Stimulated activated CD8-positive, alpha-beta memory T cell treated with anti-CD3 and anti-CD28 coated beads, Interleukin-12 subunit alpha, Interleukin-12 subunit beta, amount 100 ng/mL, for 24 hours (primary cell): ENCODE results near the gene ZNF644.
A peak's percentile ranks its signal among the peaks of the same experiment; 100 is the strongest.
"Not testable (repeated sequence)": the region's sequence is repeated elsewhere in the genome, so short reads cannot be mapped to it uniquely, and the experiment has no call there.

Experiments used
- DNase-seq: peaks from one replicate; pipeline ENCODE4 v3.0.0-alpha.2; 2020; ENCODE audit errors: extremely low read depth

The ZNF644 gene

GRCh38 chr1:91021686-91022517 is at the start of gene ZNF644:
Gene ZNF644, minus strand, starts transcription at chr1:91022035. Its CDS starts 39,682 bp downstream, at chr1:90982353.
- peak; percentile 81 for DNase-seq

DNA sequence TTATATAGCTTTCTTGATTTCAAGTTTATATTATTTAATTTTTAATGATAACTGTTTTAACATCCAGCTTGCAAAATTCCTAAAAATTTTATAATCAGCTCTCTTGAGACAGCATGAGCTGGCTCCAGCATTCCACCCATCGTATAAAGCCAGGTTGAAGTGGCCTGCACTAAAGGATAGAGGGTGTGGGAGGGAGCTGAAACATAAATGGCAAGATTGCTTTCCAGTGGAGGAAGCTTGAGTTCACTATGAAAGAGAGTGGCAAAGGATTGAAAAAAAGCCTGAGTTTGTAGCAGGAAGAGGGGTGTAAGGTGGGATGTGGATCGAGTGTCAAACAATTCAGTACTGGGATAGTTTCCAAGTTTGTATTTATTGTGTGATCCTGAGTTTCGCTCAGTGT is 48.5 kb upstream of the ZNF644 start:
- no peak for DNase-seq

DNA sequence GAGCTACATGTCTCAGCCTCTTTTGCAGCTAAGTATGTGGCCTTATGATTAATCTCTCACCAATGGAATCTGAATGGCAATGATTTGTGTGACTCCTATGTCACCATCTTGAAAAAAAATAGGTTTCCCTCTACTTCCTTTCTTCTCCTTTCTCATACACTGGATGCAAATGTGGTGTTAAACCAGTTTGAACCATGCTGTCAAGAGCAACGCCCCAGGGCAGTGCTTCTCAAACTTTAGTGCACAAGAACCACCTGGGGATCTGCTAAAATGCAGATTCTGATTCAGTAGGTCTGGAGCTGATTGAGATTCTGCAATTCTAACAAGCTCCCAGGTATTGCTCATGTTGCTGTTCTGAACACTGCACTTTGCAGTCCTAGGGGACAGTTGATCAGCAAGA is 44.7 kb upstream of the ZNF644 start:
- no peak for DNase-seq

DNA sequence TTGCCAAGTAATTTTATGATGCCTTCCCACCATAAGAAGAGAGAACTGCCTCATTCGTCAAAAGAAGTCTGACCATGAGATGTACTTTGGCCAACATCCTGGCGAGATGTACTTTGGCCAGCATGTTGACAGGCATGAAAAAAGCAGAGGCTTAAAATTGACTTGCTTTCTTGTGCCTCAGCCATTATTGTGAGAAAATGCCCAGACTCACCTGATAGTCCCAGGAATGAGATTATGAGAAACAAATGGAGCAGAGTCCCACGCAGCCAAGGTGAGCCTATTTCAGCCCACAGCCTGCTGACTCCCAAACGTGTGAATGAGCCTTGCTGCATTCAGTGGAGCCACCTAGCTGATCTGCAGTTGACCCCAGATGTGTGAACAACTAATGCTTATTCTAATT is 43.5 kb upstream of the ZNF644 start:
- DNase-seq = no peak

DNA sequence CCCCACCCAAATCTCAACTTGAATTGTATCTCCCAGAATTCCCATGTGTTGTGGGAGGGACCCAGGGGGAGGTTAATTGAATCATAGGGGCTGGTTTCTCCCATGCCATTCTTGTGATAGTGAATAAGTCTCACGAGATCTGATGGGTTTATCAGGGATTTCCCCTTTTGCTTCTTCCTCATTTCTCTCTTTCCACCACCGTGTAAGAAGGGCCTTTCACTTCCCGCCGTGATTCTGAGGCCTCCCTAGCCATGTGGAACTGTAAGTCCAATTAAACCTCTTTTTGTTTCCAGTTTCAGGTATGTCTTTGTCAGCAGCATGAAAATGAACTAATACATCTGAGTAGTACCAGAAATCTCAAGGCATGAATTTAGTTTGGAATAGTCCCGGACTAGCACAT is 41.6 kb upstream of the ZNF644 start:
- DNase-seq = not testable (repeated sequence)

DNA sequence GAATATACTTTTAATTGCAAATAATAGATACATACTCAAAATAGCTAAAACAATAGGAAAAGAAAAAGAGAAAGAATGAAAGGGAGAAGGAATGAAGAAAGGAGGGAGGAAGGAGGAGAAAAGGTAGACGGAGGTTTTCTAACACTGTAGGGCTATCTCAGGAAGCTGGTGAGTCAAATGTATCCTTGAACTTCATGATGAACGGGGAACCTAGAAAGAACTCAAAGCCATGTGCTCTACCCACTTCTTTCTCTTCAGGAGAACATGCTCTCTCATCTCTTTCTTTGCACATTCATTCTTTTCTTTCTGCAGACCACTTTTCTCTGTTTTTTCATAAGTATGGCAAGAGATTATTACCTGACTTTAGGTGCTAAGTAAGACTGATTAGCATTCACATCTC is 37.3 kb upstream of the ZNF644 start:
- no peak for DNase-seq

DNA sequence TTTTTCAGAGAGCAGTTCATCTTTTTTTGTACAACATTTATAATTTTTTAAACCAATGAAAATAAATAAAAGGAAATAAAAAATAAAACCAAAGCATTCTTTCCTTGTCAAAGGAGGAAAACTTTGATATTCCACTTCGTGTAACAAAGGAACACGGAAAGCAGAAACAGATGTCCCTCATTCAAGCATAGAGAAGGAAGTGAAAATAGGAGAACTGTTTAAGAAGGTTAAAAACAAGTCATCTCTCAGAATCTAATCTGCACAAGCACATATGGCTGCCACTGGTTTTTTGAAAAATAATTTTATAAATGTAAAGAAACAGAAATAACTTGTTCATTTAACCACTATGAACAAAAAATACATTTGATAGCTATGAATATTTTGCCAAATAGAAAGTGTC is 35.9 kb upstream of the ZNF644 start:
- no peak for DNase-seq

DNA sequence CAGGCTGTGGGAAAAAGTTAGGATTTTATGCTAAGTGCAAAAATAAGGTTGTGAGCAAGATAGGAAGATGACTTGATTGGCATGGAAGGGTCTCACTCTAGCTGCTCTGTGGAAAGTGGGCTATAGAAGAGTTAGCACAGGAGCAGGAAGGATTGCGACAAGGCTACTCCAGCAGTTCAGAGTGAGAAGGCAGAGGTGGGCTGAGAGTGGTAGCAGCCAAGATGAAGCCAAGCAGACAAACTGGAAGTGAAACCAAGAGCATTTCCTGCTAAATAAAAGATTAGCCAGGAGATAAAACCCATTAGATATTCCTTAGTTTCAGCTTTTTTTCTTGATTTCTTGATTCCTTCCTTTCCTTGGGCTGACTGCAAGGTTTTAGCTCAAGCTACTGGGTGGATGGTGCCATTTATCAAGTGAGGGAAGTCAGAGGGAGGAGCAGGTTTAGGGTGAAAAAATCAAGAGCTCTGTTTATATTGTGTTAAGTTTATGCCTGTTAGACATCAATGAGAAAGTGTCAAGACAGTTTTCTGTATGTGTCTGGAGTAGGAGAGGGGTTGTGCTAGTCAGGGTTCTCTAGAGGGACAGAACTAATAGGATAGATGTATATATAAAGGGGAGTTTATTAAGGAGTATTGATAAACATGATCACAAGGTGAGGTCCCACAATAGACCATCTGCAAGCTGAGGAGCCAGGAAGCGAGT is 33.1 kb upstream of the ZNF644 start:
- DNase-seq = no peak

DNA sequence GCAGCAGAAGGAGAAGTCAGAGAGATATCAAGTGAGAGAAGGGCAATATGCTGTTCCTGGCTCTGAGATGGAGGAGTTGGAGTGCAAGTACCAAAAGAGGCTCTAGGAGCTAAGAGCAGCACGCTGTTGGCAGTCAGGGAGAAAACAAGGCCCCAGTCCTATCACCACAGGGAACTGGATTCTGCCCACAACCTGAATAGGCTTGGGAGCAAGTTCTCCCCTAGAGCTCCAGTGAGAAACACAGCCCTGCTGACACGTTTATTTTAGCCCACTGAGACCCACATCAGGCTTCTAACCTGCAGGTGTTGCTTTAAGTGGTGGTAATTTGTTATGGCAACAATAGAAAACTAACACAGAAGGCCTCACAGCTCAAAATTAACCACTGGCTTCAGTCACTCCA is 31.8 kb upstream of the ZNF644 start:
- DNase-seq = no peak

DNA sequence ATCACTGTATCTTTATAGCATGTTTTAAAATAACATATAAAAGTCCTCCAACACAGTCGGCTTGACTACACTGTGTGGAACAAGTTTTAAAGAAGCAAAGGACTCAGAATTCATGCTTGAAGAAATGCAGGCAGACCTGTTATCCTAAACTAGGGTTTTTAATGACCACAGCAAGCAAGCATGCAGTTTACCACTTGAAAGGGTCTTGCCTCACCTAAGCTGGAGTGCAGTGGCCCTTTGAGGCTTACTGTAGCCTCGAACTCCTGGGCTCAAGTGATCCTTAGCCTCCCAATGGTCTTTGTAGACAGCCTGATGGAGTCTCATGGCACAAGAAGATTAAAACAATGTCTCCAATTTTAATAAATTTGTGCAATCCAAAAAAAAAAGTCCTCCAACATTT is 27.7 kb upstream of the ZNF644 start:
- DNase-seq = not testable (repeated sequence)

DNA sequence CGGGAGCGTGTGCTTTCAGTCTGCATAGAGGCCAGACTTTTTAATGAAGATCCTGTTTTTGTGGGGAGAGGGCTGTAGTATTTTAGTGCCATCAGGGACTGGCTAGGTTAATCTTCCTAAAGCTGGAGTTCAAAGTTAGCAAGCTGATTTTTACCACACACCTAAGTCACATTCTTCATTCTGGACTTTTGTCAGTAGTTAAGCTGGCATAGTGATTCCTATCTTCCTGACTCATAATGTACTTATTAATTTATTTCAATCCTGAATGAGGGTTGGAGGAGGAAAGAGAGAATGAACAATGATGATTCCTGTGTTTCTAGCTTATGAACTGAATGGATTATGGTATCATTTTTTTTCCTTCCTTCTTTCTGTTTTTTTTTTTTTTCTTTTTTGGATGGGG is 24.9 kb upstream of the ZNF644 start:
- DNase-seq = no peak

DNA sequence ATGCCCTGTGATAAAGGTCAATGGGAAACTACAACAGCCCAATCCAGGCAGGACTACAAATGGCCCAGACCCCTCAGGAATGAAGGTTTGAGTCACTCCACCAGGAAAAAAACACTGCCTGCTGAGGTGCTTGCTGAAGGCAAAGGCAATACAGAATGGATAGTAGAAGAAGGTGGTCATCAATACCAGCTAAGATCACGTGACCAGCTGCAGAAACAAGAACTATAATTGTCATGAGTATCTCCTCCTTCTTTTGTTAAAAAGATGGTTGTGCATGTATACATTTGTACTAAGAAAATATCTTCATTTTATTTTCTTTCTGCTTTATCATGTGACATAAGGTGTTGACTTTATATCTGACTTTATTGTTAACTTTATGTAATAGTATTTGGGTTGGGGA is 23.4 kb upstream of the ZNF644 start:
- DNase-seq = no peak

GRCh38 chr1:91044776-91045175 is 22.9 kb upstream of the ZNF644 start:
- DNase-seq = not testable (repeated sequence)

- DNase-seq = not testable (repeated sequence)
Observed at GRCh38 chr1:91042372-91042771, 20.5 kb upstream of the ZNF644 start.

GRCh38 chr1:91038582-91038981 is 16.7 kb upstream of the ZNF644 start:
- no peak for DNase-seq

DNA sequence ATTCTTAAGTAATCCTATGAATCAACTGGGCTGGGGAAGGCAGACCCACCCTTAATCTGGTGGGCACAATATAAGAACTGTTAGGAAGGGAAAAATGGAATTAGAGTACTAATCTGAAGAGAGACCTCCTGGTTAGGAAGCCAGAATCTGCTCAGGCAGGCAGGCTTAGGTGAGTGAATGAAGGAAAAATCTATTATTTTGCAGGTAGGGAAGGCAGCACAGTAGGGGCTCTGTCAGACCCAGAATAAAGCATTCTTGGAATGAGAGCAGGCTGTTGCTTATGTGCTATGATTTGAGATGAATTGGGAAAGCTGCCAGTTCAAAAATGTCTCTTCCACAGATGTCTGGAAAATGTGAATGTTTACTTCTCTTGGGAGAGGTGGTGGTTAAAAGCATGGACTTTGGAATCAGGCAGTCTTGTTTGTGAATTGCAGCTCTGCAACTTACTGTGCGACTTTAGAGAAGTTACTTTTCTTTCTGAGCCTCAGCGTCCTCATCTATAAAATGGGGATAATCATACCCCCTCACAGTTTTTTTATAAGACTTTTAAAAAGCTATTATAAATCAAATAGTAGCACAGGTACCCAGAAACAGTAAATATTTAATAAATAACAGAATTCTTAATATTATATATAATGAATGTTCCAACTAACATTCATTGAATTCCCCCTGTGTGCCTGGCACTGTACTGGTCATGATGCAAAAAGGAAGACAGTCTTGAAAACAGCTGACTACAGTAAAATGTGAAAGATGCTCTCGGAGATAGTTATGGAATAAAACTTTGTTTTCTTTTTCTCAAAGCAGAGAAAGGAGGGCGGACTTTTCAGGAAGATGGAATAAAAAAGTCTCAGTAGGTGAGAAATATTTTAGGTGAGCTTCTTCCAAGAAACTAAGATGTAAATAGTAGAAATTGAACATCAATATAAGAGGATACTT is 15.3 kb upstream of the ZNF644 start:
- no peak for DNase-seq

GRCh38 chr1:91032349-91032748 is 10.5 kb upstream of the ZNF644 start:
- DNase-seq = no peak

- no peak for DNase-seq
Observed at GRCh38 chr1:91031081-91031480, 9.2 kb upstream of the ZNF644 start.

DNA sequence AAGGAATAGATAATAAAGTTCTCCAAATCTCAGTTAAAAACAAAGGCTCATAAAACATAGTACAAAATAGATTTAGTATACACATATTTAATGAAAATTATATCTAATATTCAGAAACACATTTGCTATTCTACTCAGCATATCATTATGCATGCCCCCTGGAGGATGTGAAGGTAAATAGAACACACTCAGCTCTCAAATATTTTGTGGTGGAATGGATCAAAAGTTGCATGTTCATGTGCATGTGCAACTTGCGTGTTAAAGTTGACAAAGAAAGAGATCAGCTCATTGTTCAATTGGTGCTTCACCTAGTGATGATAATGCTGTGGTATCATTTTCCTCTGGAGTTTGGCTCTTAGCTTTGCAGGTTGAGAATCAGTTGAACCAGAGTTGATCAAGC is 4.9 kb upstream of the ZNF644 start:
- no peak for DNase-seq

- DNase-seq = no peak
Observed at GRCh38 chr1:91026320-91026719, 4.5 kb upstream of the ZNF644 start.

- DNase-seq = no peak
Observed at GRCh38 chr1:91024481-91025119, 2.8 kb upstream of the ZNF644 start.

DNA sequence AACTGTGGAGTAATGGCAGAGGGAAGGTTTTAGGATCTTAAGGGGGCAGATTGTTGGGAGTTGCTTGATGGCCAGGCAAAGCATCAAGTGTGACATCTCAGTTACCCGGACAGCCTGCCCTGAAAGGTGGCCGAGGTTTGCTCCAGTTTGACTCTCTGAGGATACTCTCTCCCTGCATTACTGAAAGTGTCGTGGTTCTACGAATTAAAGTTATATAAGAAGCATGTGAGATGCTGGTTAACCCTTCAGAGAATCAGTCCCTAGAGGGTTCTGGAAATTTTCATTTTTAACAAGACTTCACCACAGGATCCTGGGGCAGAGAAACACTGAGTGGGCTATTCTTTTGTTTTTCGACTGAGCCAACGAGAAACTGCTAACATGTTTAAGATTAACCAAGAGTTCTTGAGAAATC is 689 bp upstream of the ZNF644 start:
- no peak for DNase-seq
